Mucosa of descending colon (tissue), 3 donors: Measurements from ENCODE around the gene COPS4. TPM values are rescaled to one million over a fixed set of nuclear protein-coding genes. Genes with fewer than 3 reads are reported as not detected.
A peak's percentile ranks its signal among the peaks of the same experiment; 100 is the strongest.
"Not testable (repeated sequence)": the region's sequence is repeated elsewhere in the genome, so short reads cannot be mapped to it uniquely, and the experiment has no call there.

Experiments
- ATAC-seq: fragments of 200-7000 bp; cut with Tn5 transposase; one replicate; pipeline ENCODE4 v1.9.1; 2020; ENCODE audit warnings: mild to moderate bottlenecking, moderate library complexity
- DNase-seq, 3 donors: peaks; one replicate each; pipeline ENCODE4 v3.0.0-alpha.2; 2020
- H3K36me3 ChIP-seq: fragments of 200-600 bp; one replicate; pipeline ENCODE4 v1.8.0; 2021; ENCODE audit warnings: low read depth, mild to moderate bottlenecking
- H3K4me1 ChIP-seq: fragments of 200-600 bp; one replicate; pipeline ENCODE4 v1.8.0; 2021; ENCODE audit warnings: low read depth, mild to moderate bottlenecking
- H3K4me3 ChIP-seq: fragments of 200-600 bp; one replicate; pipeline ENCODE4 v1.8.0; 2021; ENCODE audit warnings: mild to moderate bottlenecking
- H3K9me3 ChIP-seq: fragments of 200-600 bp; one replicate; pipeline ENCODE4 v1.8.0; 2021; ENCODE audit warnings: mild to moderate bottlenecking
- CTCF ChIP-seq: fragments of 200-600 bp; IDR thresholded peaks from one replicate; pipeline ENCODE4 v1.8.0; 2022; ENCODE audit warnings: antibody characterized with exemption, mild to moderate bottlenecking
- intact Hi-C, 2 donors: fragments of 100-400 bp; cut with DNase I in 1 of 2; cut with micrococcal nuclease in 1 of 2; formaldehyde crosslinking; loops; one replicate each; pipeline versions ENCODE4 v1.11.0 to v1.11.1; 2022; cut with DNase I, micrococcal nuclease
- total RNA-seq, 3 donors: library from RNA; stranded (reverse); fragmentation: NEBNext Ultra II Directional in 2 of 3; extraction: Animal tissue kit (Norgen Biotek cat#: 25700) in 2 of 3; gene quantifications; one replicate each; pipeline versions ENCODE4 v1.2.1 to v1.2.4, GENCODE V29; 2021 to 2023
- donor health status: DM: no; HTN: no; CAD: no; lungs with moderate emphysema.
- donor health status: DM: no; HTN: no; CAD: no.
- donor health status: DM: no; HTN: yes; CAD: no.

The COPS4 gene
- total RNA-seq, 3 donors from 2014 or later: 16.7 to 26.1 (median 26.0) TPM

- ATAC-seq (no peak), DNase-seq (no peak)
- no peak for TF ChIP-seq CTCF
- Histone ChIP-seq H3K9me3 (no peaks in the 10 kb centered on the region), H3K4me3 (no peak overlapping the region), H3K36me3 (no peaks in the 10 kb centered on the region), H3K4me1 (no peaks in the 10 kb centered on the region)
- intact Hi-C loops: no loop called here
These were observed 36.1 kb upstream of the COPS4 start for GRCh38 chr4:82998898-82999297.

DNA sequence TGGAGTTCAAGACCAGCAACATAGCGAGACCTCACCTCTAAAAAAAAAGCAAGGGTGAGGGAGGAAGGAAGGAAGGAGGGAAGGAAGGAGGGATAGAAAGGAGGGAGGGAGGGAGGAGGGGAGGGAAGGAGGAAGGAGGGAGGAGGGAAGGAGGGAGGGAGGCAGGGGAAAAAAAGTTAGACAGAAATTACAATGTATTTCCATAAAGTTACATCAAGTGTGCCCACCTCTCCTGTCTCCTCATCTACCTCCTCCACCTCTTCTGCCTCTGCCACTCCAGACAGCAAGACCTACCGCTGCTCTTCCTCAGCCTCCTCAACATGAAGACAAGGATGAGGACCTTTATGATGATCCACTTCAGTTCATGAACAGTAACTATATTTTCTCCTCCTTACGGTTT is 32.7 kb upstream of the COPS4 start:
- ATAC-seq: no peak
- intact Hi-C loops: no loop called here
- no peak for TF ChIP-seq CTCF
- H3K9me3 ChIP-seq: no peaks in the 10 kb centered on the region
- H3K4me1 ChIP-seq: no peaks in the 10 kb centered on the region
- H3K4me3 ChIP-seq: no peak overlapping the region
- DNase-seq: no peak
- no peaks in the 10 kb centered on the region for H3K36me3 ChIP-seq

GRCh38 chr4:83003044-83003791 is 31.8 kb upstream of the COPS4 start:
- H3K9me3 ChIP-seq, ATAC-seq, H3K4me1 ChIP-seq, H3K4me3 ChIP-seq, DNase-seq, H3K36me3 ChIP-seq, intact Hi-C loops: not testable (repeated sequence)

- no peak overlapping the region for H3K4me3 ChIP-seq
- DNase-seq (no peak), ATAC-seq (no peak)
- no peaks in the 10 kb centered on the region for H3K9me3 ChIP-seq
- no peaks in the 10 kb centered on the region for H3K36me3 ChIP-seq
- TF ChIP-seq CTCF: no peak
- intact Hi-C loops: no loop called here
- peaks cover 27% of the 10 kb centered on the region for H3K4me1 ChIP-seq
These were observed 25.5 kb upstream of the COPS4 start for GRCh38 chr4:83009529-83009928.

DNA sequence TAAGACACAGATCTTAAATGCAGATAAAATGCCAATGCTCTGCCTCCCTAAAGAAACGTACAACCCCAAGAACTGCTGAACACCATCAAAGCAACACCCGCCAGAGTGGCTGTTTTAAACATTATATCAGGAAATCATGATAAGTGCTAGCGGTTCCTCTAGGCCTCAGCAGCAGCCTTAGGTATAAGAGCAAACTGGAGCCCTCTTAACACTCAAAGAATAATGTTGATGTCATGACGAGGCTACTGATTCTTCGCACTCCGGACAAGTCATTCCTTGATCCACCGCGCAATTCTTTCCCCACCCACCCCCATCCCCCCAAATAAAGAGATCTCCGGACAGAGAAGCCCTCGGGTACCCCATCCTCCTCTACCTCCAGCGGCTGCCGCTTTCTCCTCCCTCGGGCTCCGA is 24.9 kb upstream of the COPS4 start:
- H3K9me3 ChIP-seq: no peaks in the 10 kb centered on the region
- H3K4me1 ChIP-seq: peaks cover 27% of the 10 kb centered on the region
- no peak for ATAC-seq
- DNase-seq: peak in 1 of 3 donors; percentile 34
- TF ChIP-seq CTCF: no peak
- peak overlapping the region; percentile 63 for H3K4me3 ChIP-seq
- H3K36me3 ChIP-seq: no peaks in the 10 kb centered on the region
- intact Hi-C loops: loop anchor here in 1 of 2 donors (5.0 kb wide), 1 partner anchor 108 kb away; the partner anchor contains the start of gene THAP9

DNA sequence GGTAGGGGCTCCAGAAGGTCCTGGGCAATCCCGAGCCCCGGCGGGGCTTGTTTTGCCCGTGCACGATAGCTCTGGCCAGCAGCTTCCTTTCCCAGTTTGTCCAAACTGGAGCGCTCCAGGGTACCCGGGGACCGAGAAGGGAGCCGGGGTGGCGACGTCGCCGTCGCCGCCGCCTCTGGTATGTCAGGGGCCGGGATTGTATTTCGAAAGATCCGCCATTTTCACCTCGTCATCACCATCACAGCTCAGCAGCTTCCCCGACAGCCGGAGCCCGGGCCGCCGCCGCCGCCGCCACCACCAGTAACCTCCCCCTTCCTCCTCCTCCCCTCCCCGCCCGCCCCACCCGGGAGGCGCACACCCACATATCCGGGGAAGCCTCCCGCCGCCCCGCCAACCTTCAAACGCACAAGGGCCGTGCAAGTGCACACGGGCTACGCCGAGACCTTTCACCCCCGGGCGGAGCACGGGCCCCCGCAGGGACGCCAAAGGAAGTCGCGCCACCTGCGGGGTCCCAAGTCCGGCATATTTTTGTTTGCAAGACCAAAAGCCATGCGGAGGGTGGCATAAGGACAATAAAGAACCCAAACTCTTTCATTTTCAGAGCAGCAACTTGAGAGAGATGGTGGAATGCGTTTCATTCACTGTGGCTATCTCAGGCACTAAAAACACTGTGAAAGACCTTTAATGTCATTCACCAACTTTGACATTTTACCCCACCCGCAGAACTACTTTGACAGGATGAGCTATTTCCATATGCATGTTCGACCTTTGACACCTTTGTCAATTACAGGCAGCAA is 24.3 kb upstream of the COPS4 start, which contains the start of gene LIN54:
Gene LIN54 (minus strand): TSS at position 302 of the 797 bp plus-strand sequence. CDS start 25,979 bp downstream, outside the sequence.
- intact Hi-C loops: loop anchor here in 1 of 2 donors (5.0 kb wide), 1 partner anchor 108 kb away; the partner anchor contains the start of gene THAP9
- H3K4me1 ChIP-seq: peaks cover 27% of the 10 kb centered on the region
- ATAC-seq: peak; percentile 68
- DNase-seq: peak; percentile 86 to 94 (median 90)
- TF ChIP-seq CTCF: no peak
- H3K9me3 ChIP-seq: no peaks in the 10 kb centered on the region
- no peaks in the 10 kb centered on the region for H3K36me3 ChIP-seq
- peak within 1 kb of the TSS; percentile 63 for H3K4me3 ChIP-seq
